BJ (cell line): ENCODE data around the gene INTS2. TPM values are rescaled to one million over a fixed set of nuclear protein-coding genes. Genes with fewer than 3 reads are reported as not detected.
"Not testable (repeated sequence)": the region's sequence is repeated elsewhere in the genome, so short reads cannot be mapped to it uniquely, and the experiment has no call there.

Experiments used
- CTCF ChIA-PET: fragments of 350-600 bp; formaldehyde crosslinking; extraction: SDS; loops from one replicate; lab custom pipeline; 2021; ENCODE audit warnings: antibody characterized with exemption, inconsistent platforms; lab: Yijun Ruan, JAX
- POLR2A ChIA-PET: fragments of 300-600 bp; sonication (Branson Sonifier 250); formaldehyde crosslinking; extraction: SDS; loops from one replicate; lab custom pipeline; 2021; ENCODE audit warnings: antibody characterized with exemption; lab: Charles Lee
- DNase-seq: peaks from one replicate; pipeline ENCODE4 v3.0.0-alpha.2; 2011; ENCODE audit warnings: low read depth
- H3K27me3 ChIP-seq: 2 replicates; pipeline ENCODE4 v1.6.0; 2011; ENCODE audit warnings: low read length; ENCODE audit not compliant: control insufficient read depth, insufficient read depth
- H3K36me3 ChIP-seq: 2 replicates; pipeline ENCODE4 v1.5.1; 2011; ENCODE audit warnings: low read length; ENCODE audit not compliant: control insufficient read depth, insufficient read depth
- H3K4me3 ChIP-seq: 2 replicates; pipeline ENCODE4 v1.5.1; 2011; ENCODE audit warnings: low read depth, mild to moderate bottlenecking, control low read depth, low read length
- CTCF ChIP-seq: IDR thresholded peaks from 2 replicates; pipeline ENCODE4 v1.5.1; 2011; ENCODE audit warnings: low read depth, mild to moderate bottlenecking, control low read depth, inconsistent platforms, low read length, moderate library complexity; ENCODE audit not compliant: insufficient read depth
- polyA plus RNA-seq: library from polyadenylated mRNA; depleted of rRNA; stranded (reverse); fragments of >200 nt; gene quantifications from 2 replicates; pipeline ENCODE4 v1.2.3, GENCODE V29; 2011

Gene INTS2
- polyA plus RNA-seq, 1 experiment: 3.5 TPM

GRCh38 chr17:61833536-61834193 lies 94.1 kb downstream of the INTS2 start:
- TF ChIP-seq CTCF: no peak
- DNase-seq: peak; percentile 59
- Histone ChIP-seq H3K27me3 (no peaks in the 10 kb centered on the region), H3K4me3 (no peak overlapping the region), H3K36me3 (no peaks in the 10 kb centered on the region)
- ChIA-PET POLR2A (no interaction called here), CTCF (interaction anchor here (0.8 to 1.9 kb wide), 6 partner anchors 9 to 422 kb away, joined by 3 to 24 read pairs (median 5); no protein-coding TSS in a partner anchor)

- Histone ChIP-seq H3K27me3 (no peaks in the 10 kb centered on the region), H3K36me3 (no peaks in the 10 kb centered on the region), H3K4me3 (no peak overlapping the region)
- TF ChIP-seq CTCF: no peak
- POLR2A ChIA-PET: no interaction called here
- DNase-seq: no peak
- CTCF ChIA-PET: no interaction called here
These were observed 95.3 kb downstream of the INTS2 start for GRCh38 chr17:61832463-61832862.

GRCh38 chr17:61831099-61831498 lies 96.7 kb downstream of the INTS2 start:
- H3K4me3 ChIP-seq: no peak overlapping the region
- no peak for TF ChIP-seq CTCF
- CTCF ChIA-PET: no interaction called here
- POLR2A ChIA-PET: no interaction called here
- no peak for DNase-seq
- H3K36me3 ChIP-seq: no peaks in the 10 kb centered on the region
- H3K27me3 ChIP-seq: no peaks in the 10 kb centered on the region

- H3K27me3 ChIP-seq: no peaks in the 10 kb centered on the region
- H3K4me3 ChIP-seq: no peak overlapping the region
- no peaks in the 10 kb centered on the region for H3K36me3 ChIP-seq
- ChIA-PET CTCF (no interaction called here), POLR2A (no interaction called here)
- DNase-seq: no peak
- no peak for TF ChIP-seq CTCF
These were observed 99.1 kb downstream of the INTS2 start for GRCh38 chr17:61828694-61829093.

- Histone ChIP-seq H3K4me3 (no peak overlapping the region), H3K27me3 (no peaks in the 10 kb centered on the region), H3K36me3 (no peaks in the 10 kb centered on the region)
- POLR2A ChIA-PET: no interaction called here
- CTCF ChIA-PET: no interaction called here
- no peak for DNase-seq
- TF ChIP-seq CTCF: no peak
These were observed 100.0 kb downstream of the INTS2 start for GRCh38 chr17:61827649-61828395.

GRCh38 chr17:61826866-61827265 lies 100.9 kb downstream of the INTS2 start:
- H3K36me3 ChIP-seq, CTCF ChIA-PET, H3K4me3 ChIP-seq, DNase-seq, POLR2A ChIA-PET, H3K27me3 ChIP-seq: not testable (repeated sequence)

- H3K36me3 ChIP-seq: not testable (repeated sequence)
These were observed 101.6 kb downstream of the INTS2 start for GRCh38 chr17:61826198-61826597.

More at GRCh38 chr17:61826198-61826597, 101.6 kb downstream of the INTS2 start:
- H3K27me3 ChIP-seq, DNase-seq, POLR2A ChIA-PET, H3K4me3 ChIP-seq, CTCF ChIA-PET: not testable (repeated sequence)
